T-cell (primary cell): Measurements from ENCODE around the gene SLC9A9. TPM values are rescaled to one million over a fixed set of nuclear protein-coding genes. Genes with fewer than 3 reads are reported as not detected.

ENCODE experiments used
- ATAC-seq, 4 experiments: fragments of 200-7000 bp in 3 of 4; fragments of 150-1000 bp in 1 of 4; cut with Tn5 transposase; replicated peaks in 1 of 4; 1 replicate in 3 of 4; 2 replicates in 1 of 4; pipeline ENCODE4 v1.10.0; 2021; ENCODE audit warnings: moderate library complexity in 3 of 4, mild to moderate bottlenecking in 2 of 4, moderate number of reproducible peaks in 1 of 4
- CTCF ChIA-PET, 2 donors: fragments of 300-600 bp; sonication (Branson Sonifier 250); formaldehyde crosslinking; loops; one replicate each; lab custom pipeline; 2022; ENCODE audit warnings: antibody characterized with exemption in 2 of 2; lab: Charles Lee
- POLR2A ChIA-PET, 2 donors: fragments of 300-600 bp; sonication (Branson Sonifier 250); formaldehyde crosslinking; loops; one replicate each; lab custom pipeline; 2022; ENCODE audit warnings: antibody characterized with exemption in 2 of 2; lab: Charles Lee
- DNase-seq, 35 experiments: peaks; one replicate each; pipeline versions ENCODE4 v3.0.0 to v3.0.0-alpha.2; 2013 to 2023
- H3K27ac ChIP-seq: one replicate; pipeline ENCODE4 v1.5.1; 2013; ENCODE audit warnings: low read length
- H3K27me3 ChIP-seq, 2 experiments: replicated peaks in 1 of 2; 1 replicate in 1 of 2; 2 replicates in 1 of 2; pipeline versions ENCODE4 v1.6.1 to v1.7.0; 2013; ENCODE audit warnings: low read length in 1 of 2, mixed read lengths in 1 of 2; ENCODE audit not compliant: control insufficient read depth in 2 of 2, insufficient read depth in 2 of 2; ENCODE audit errors: extremely low read depth in 1 of 2
- H3K36me3 ChIP-seq, 2 donors: 1 replicate in 1 of 2; 2 replicates in 1 of 2; pipeline versions ENCODE4 v1.6.1 to v1.7.0; 2013; ENCODE audit warnings: low read length in 1 of 2; ENCODE audit not compliant: control insufficient read depth in 2 of 2, insufficient read depth in 1 of 2; ENCODE audit errors: extremely low read depth in 1 of 2
- H3K4me1 ChIP-seq, 2 experiments: 1 replicate in 1 of 2; 2 replicates in 1 of 2; pipeline versions ENCODE4 v1.6.1 to v1.7.0; 2013; ENCODE audit warnings: low read length in 2 of 2, mixed read lengths in 1 of 2; ENCODE audit not compliant: insufficient read depth in 2 of 2, control insufficient read depth in 1 of 2; ENCODE audit errors: extremely low read depth in 1 of 2
- H3K4me3 ChIP-seq, 2 donors: 1 replicate in 1 of 2; 2 replicates in 1 of 2; pipeline versions ENCODE4 v1.5.1 to v1.7.0; 2013; ENCODE audit warnings: mild to moderate bottlenecking in 2 of 2, low read length in 1 of 2, moderate library complexity in 1 of 2; ENCODE audit not compliant: control insufficient read depth in 1 of 2; ENCODE audit errors: extremely low read depth in 1 of 2
- H3K9me3 ChIP-seq: 2 replicates; pipeline ENCODE4 v1.7.0; 2013
- H3K27ac Mint-ChIP-seq, 2 donors: one replicate each; pipeline ENCODE4 v1.8.0; 2020 to 2021; ENCODE audit warnings: mild to moderate bottlenecking in 2 of 2, mixed read lengths in 2 of 2
- H3K27me3 Mint-ChIP-seq, 2 donors: one replicate each; pipeline ENCODE4 v1.8.0; 2021 to 2022; ENCODE audit warnings: mixed read lengths in 2 of 2
- H3K36me3 Mint-ChIP-seq: one replicate; pipeline ENCODE4 v1.8.0; 2021; ENCODE audit warnings: mixed read lengths
- H3K4me1 Mint-ChIP-seq, 3 donors: one replicate each; pipeline ENCODE4 v1.8.0; 2020 to 2022; ENCODE audit warnings: mixed read lengths in 3 of 3, mild to moderate bottlenecking in 1 of 3
- H3K4me3 Mint-ChIP-seq, 3 donors: one replicate each; pipeline ENCODE4 v1.8.0; 2020 to 2022; ENCODE audit warnings: mild to moderate bottlenecking in 3 of 3, mixed read lengths in 3 of 3, moderate library complexity in 3 of 3
- H3K9me3 Mint-ChIP-seq, 3 donors: one replicate each; pipeline ENCODE4 v1.8.0; 2020 to 2022; ENCODE audit warnings: mixed read lengths in 3 of 3
- WGBS: methylation state at CpG from one replicate; pipeline ENCODE4 v1.1.5; 2013; ENCODE audit warnings: missing lambda C conversion rate; ENCODE audit not compliant: insufficient coverage; 5-methylcytosine and 5-hydroxymethylcytosine counted together
- total RNA-seq, 35 experiments: library from RNA in 6 of 35; stranded (reverse) in 6 of 35; fragments of 120-200 nt in 1 of 35; gene quantifications; one replicate each; pipeline versions ENCODE4 v1.2.1 to v1.2.4 and lab custom pipeline; 2013 to 2026

SLC9A9 gene
- total RNA-seq, 5 donors from 2014 or later (not counting 1 experiment from before 2014, with no cell fraction given) = 11.2 to 36.8 (median 17.8) TPM

GRCh38 chr3:143567823-143568222 lies 280.4 kb downstream of the SLC9A9 start:
- ATAC-seq = no peak
- Histone ChIP-seq H3K36me3 (peaks cover 0 to 6% of the 10 kb centered on the region in 2 donors), H3K4me3 (no peak overlapping the region), H3K9me3 (no peaks in the 10 kb centered on the region), H3K4me1 (no peaks in the 10 kb centered on the region), H3K27ac (no peak overlapping the region), H3K27me3 (no peaks in the 10 kb centered on the region)
- Mint-ChIP-seq H3K36me3 (peaks cover 40% of the 10 kb centered on the region), H3K4me3 (no peak overlapping the region), H3K27me3 (no peaks in the 10 kb centered on the region), H3K9me3 (no peaks in the 10 kb centered on the region), H3K4me1 (no peaks in the 10 kb centered on the region), H3K27ac (no peak overlapping the region)
- no peak for DNase-seq
- ChIA-PET CTCF (no interaction called here), POLR2A (no interaction called here)
- 57% methylated on average over 1 of the region's 2 CpGs for WGBS

- H3K36me3 ChIP-seq = no peaks in the 10 kb centered on the region
- H3K27ac Mint-ChIP-seq = no peak overlapping the region
- ChIA-PET POLR2A (no interaction called here), CTCF (no interaction called here)
- no peak for ATAC-seq
- H3K9me3 ChIP-seq = no peaks in the 10 kb centered on the region
- no peaks in the 10 kb centered on the region for H3K4me1 Mint-ChIP-seq
- no peaks in the 10 kb centered on the region for H3K9me3 Mint-ChIP-seq
- peaks cover 33% of the 10 kb centered on the region for H3K36me3 Mint-ChIP-seq
- no peak for DNase-seq
- no peaks in the 10 kb centered on the region for H3K4me1 ChIP-seq
- no peaks in the 10 kb centered on the region for H3K27me3 Mint-ChIP-seq
- no peak overlapping the region for H3K4me3 ChIP-seq
- H3K27me3 ChIP-seq = no peaks in the 10 kb centered on the region
- H3K27ac ChIP-seq = no peak overlapping the region
- no peak overlapping the region for H3K4me3 Mint-ChIP-seq
Measured at GRCh38 chr3:143565951-143566350, 282.3 kb downstream of the SLC9A9 start.

- no peaks in the 10 kb centered on the region for H3K27me3 ChIP-seq
- Mint-ChIP-seq H3K27ac (no peak overlapping the region), H3K4me3 (no peak overlapping the region), H3K27me3 (no peaks in the 10 kb centered on the region), H3K4me1 (no peaks in the 10 kb centered on the region), H3K36me3 (peaks cover 38% of the 10 kb centered on the region), H3K9me3 (peaks cover 0 to 9% (median 2%) of the 10 kb centered on the region in 3 donors)
- CTCF ChIA-PET = no interaction called here
- H3K27ac ChIP-seq = no peak overlapping the region
- H3K36me3 ChIP-seq = no peaks in the 10 kb centered on the region
- DNase-seq (no peak), ATAC-seq (no peak)
- POLR2A ChIA-PET = no interaction called here
- no peaks in the 10 kb centered on the region for H3K4me1 ChIP-seq
- H3K4me3 ChIP-seq = no peak overlapping the region
- no CpG with 5 or more reads among the region's 3 CpGs for WGBS
- H3K9me3 ChIP-seq = no peaks in the 10 kb centered on the region
Measured at GRCh38 chr3:143563786-143564185, 284.5 kb downstream of the SLC9A9 start.

GRCh38 chr3:143562789-143563188 lies 285.5 kb downstream of the SLC9A9 start:
- H3K27me3 ChIP-seq = no peaks in the 10 kb centered on the region
- ATAC-seq = no peak
- H3K36me3 ChIP-seq = no peaks in the 10 kb centered on the region
- Mint-ChIP-seq H3K4me1 (no peaks in the 10 kb centered on the region), H3K4me3 (no peak overlapping the region), H3K36me3 (peaks cover 37% of the 10 kb centered on the region), H3K27ac (no peak overlapping the region), H3K9me3 (peaks cover 0 to 13% (median 6%) of the 10 kb centered on the region in 3 donors), H3K27me3 (no peaks in the 10 kb centered on the region)
- no peaks in the 10 kb centered on the region for H3K4me1 ChIP-seq
- CTCF ChIA-PET = no interaction called here
- H3K4me3 ChIP-seq = no peak overlapping the region
- DNase-seq = no peak
- POLR2A ChIA-PET = no interaction called here
- WGBS = no CpG with 5 or more reads among the region's 2 CpGs
- no peaks in the 10 kb centered on the region for H3K9me3 ChIP-seq
- H3K27ac ChIP-seq = no peak overlapping the region

GRCh38 chr3:143559296-143559695 lies 289.0 kb downstream of the SLC9A9 start:
- POLR2A ChIA-PET = no interaction called here
- CTCF ChIA-PET = interaction anchor here in 1 of 2 donors (0.7 kb wide), 1 partner anchor 10 kb away, joined by 3 read pairs; no protein-coding TSS in a partner anchor

GRCh38 chr3:143552851-143553250 lies 295.4 kb downstream of the SLC9A9 start:
- 100% methylated on average over 2 of the region's 3 CpGs for WGBS

More at GRCh38 chr3:143559296-143559695, 289.0 kb downstream of the SLC9A9 start:
- Mint-ChIP-seq H3K4me1 (no peaks in the 10 kb centered on the region), H3K27me3 (no peaks in the 10 kb centered on the region), H3K36me3 (peaks cover 48% of the 10 kb centered on the region), H3K27ac (no peak overlapping the region), H3K9me3 (peaks cover 6 to 23% (median 6%) of the 10 kb centered on the region in 3 donors), H3K4me3 (no peak overlapping the region)
- Histone ChIP-seq H3K27ac (no peak overlapping the region), H3K9me3 (no peaks in the 10 kb centered on the region), H3K36me3 (peaks cover 0 to 2% of the 10 kb centered on the region in 2 donors), H3K4me1 (no peaks in the 10 kb centered on the region), H3K4me3 (no peak overlapping the region), H3K27me3 (no peaks in the 10 kb centered on the region)
- no CpG with 5 or more reads among the region's 3 CpGs for WGBS
- no peak for DNase-seq
- ATAC-seq = no peak

GRCh38 chr3:143551761-143552160 lies 296.5 kb downstream of the SLC9A9 start:
- no peaks in the 10 kb centered on the region for H3K4me1 ChIP-seq
- POLR2A ChIA-PET = no interaction called here
- H3K27ac ChIP-seq = no peak overlapping the region
- no peaks in the 10 kb centered on the region for H3K4me1 Mint-ChIP-seq
- peaks cover 79% of the 10 kb centered on the region for H3K36me3 Mint-ChIP-seq
- peaks cover 8 to 28% of the 10 kb centered on the region in 2 donors for H3K36me3 ChIP-seq
- DNase-seq (no peak), ATAC-seq (no peak)
- peaks cover 0 to 9% (median 9%) of the 10 kb centered on the region in 3 donors for H3K9me3 Mint-ChIP-seq
- CTCF ChIA-PET = no interaction called here
- no peak overlapping the region for H3K27ac Mint-ChIP-seq
- 100% methylated on average over 2 of the region's 2 CpGs for WGBS
- no peaks in the 10 kb centered on the region for H3K9me3 ChIP-seq
- H3K27me3 ChIP-seq = no peaks in the 10 kb centered on the region
- no peak overlapping the region for H3K4me3 Mint-ChIP-seq
- H3K4me3 ChIP-seq = no peak overlapping the region
- H3K27me3 Mint-ChIP-seq = no peaks in the 10 kb centered on the region

More at GRCh38 chr3:143552851-143553250, 295.4 kb downstream of the SLC9A9 start:
- Histone ChIP-seq H3K9me3 (no peaks in the 10 kb centered on the region), H3K36me3 (peaks cover 6 to 25% of the 10 kb centered on the region in 2 donors), H3K4me1 (no peaks in the 10 kb centered on the region), H3K4me3 (no peak overlapping the region), H3K27ac (no peak overlapping the region), H3K27me3 (no peaks in the 10 kb centered on the region)
- POLR2A ChIA-PET = no interaction called here
- no peak for DNase-seq
- Mint-ChIP-seq H3K9me3 (peaks cover 0 to 13% (median 10%) of the 10 kb centered on the region in 3 donors), H3K27me3 (no peaks in the 10 kb centered on the region), H3K4me1 (no peaks in the 10 kb centered on the region), H3K36me3 (peaks cover 77% of the 10 kb centered on the region), H3K4me3 (no peak overlapping the region), H3K27ac (no peak overlapping the region)
- CTCF ChIA-PET = no interaction called here
- no peak for ATAC-seq
